ENCODE results near the gene TRPM5. TPM values are rescaled to one million over a fixed set of nuclear protein-coding genes. Genes with fewer than 3 reads are reported as not detected.

TRPM5 gene
- total and polyA plus RNA-seq, 4 donors, result 0.05 TPM; not detected in 3

GRCh38 chr11:2396471-2396870, 47.8 kb downstream of the TRPM5 start:
- Histone ChIP-seq H3K9me3 (ENCODE audit: control insufficient read depth in 4 of 4, low read length in 3 of 4) (no peaks in the 10 kb centered on the region), H3K4me3 (ENCODE audit: low read depth in 1 of 3, low read length in 3 of 3) (no peak overlapping the region), H3K4me1 (ENCODE audit: control insufficient read depth in 4 of 4, insufficient read depth in 4 of 4, low read length in 3 of 4) (peaks cover 3 to 74% (median 41%) of the 10 kb centered on the region in 4 donors), H3K36me3 (ENCODE audit: control insufficient read depth in 4 of 4, insufficient read depth in 3 of 4, low read depth in 1 of 4, low read length in 3 of 4) (peaks cover 14 to 54% (median 21%) of the 10 kb centered on the region in 4 donors), H3K27ac (ENCODE audit: low read depth in 1 of 2, low read length in 2 of 2) (no peak overlapping the region), H3K9ac (ENCODE audit: low read depth in 1 of 2, low read length in 2 of 2) (no peak overlapping the region), H3K27me3 (ENCODE audit: control insufficient read depth in 4 of 4, insufficient read depth in 4 of 4, low read length in 3 of 4) (no peaks in the 10 kb centered on the region)
- TF ChIP-seq TAF1 (conservative IDR thresholded peaks at IDR 0.05), result no peak
- TF ChIP-seq, protein P1, sequence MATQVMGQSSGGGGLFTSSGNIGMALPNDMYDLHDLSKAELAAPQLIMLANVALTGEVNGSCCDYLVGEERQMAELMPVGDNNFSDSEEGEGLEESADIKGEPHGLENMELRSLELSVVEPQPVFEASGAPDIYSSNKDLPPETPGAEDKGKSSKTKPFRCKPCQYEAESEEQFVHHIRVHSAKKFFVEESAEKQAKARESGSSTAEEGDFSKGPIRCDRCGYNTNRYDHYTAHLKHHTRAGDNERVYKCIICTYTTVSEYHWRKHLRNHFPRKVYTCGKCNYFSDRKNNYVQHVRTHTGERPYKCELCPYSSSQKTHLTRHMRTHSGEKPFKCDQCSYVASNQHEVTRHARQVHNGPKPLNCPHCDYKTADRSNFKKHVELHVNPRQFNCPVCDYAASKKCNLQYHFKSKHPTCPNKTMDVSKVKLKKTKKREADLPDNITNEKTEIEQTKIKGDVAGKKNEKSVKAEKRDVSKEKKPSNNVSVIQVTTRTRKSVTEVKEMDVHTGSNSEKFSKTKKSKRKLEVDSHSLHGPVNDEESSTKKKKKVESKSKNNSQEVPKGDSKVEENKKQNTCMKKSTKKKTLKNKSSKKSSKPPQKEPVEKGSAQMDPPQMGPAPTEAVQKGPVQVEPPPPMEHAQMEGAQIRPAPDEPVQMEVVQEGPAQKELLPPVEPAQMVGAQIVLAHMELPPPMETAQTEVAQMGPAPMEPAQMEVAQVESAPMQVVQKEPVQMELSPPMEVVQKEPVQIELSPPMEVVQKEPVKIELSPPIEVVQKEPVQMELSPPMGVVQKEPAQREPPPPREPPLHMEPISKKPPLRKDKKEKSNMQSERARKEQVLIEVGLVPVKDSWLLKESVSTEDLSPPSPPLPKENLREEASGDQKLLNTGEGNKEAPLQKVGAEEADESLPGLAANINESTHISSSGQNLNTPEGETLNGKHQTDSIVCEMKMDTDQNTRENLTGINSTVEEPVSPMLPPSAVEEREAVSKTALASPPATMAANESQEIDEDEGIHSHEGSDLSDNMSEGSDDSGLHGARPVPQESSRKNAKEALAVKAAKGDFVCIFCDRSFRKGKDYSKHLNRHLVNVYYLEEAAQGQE (IDR thresholded peaks at IDR 0.05), result no peak
- TF ChIP-seq SP1 (IDR thresholded peaks at IDR 0.05), result no peak
- TF ChIP-seq FOXA2 (IDR thresholded peaks at IDR 0.05), result no peak
- no peak for TF ChIP-seq RXRA (IDR thresholded peaks at IDR 0.05)
- TF ChIP-seq, protein P2, sequence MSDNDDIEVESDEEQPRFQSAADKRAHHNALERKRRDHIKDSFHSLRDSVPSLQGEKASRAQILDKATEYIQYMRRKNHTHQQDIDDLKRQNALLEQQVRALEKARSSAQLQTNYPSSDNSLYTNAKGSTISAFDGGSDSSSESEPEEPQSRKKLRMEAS (IDR thresholded peaks at IDR 0.05), result no peak
- no peak for TF ChIP-seq FOXA1 (IDR thresholded peaks at IDR 0.05)
- TF ChIP-seq ZBTB33 (IDR thresholded peaks at IDR 0.05), result no peak
- TF ChIP-seq, protein P3, sequence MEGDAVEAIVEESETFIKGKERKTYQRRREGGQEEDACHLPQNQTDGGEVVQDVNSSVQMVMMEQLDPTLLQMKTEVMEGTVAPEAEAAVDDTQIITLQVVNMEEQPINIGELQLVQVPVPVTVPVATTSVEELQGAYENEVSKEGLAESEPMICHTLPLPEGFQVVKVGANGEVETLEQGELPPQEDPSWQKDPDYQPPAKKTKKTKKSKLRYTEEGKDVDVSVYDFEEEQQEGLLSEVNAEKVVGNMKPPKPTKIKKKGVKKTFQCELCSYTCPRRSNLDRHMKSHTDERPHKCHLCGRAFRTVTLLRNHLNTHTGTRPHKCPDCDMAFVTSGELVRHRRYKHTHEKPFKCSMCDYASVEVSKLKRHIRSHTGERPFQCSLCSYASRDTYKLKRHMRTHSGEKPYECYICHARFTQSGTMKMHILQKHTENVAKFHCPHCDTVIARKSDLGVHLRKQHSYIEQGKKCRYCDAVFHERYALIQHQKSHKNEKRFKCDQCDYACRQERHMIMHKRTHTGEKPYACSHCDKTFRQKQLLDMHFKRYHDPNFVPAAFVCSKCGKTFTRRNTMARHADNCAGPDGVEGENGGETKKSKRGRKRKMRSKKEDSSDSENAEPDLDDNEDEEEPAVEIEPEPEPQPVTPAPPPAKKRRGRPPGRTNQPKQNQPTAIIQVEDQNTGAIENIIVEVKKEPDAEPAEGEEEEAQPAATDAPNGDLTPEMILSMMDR (IDR thresholded peaks at IDR 0.05; ENCODE audit: low read depth, low read length, missing input control), result no peak
- no peak for TF ChIP-seq ATF3 (IDR thresholded peaks at IDR 0.05)
- TF ChIP-seq EGR1 (IDR thresholded peaks at IDR 0.05; ENCODE audit: low read depth in 2 of 2), result no peak
- TF ChIP-seq YY1 (IDR thresholded peaks at IDR 0.05), result no peak
- TF ChIP-seq RAD21 (IDR thresholded peaks at IDR 0.05), result no peak
- no peak for TF ChIP-seq GABPA (IDR thresholded peaks at IDR 0.05 in 1 of 2, conservative IDR thresholded peaks at IDR 0.05 in 1 of 2)
- 86% methylated on average over 26 of the region's 26 CpGs for WGBS
- DNase-seq (ENCODE audit: low spot score), result no peak

GRCh38 chr11:2395856-2396255, 48.5 kb downstream of the TRPM5 start:
- Histone ChIP-seq H3K9ac (ENCODE audit: low read depth in 1 of 2, low read length in 2 of 2) (no peak overlapping the region), H3K4me3 (ENCODE audit: low read depth in 1 of 3, low read length in 3 of 3) (no peak overlapping the region), H3K36me3 (ENCODE audit: control insufficient read depth in 4 of 4, insufficient read depth in 3 of 4, low read depth in 1 of 4, low read length in 3 of 4) (peaks cover 14 to 56% (median 24%) of the 10 kb centered on the region in 4 donors), H3K27ac (ENCODE audit: low read depth in 1 of 2, low read length in 2 of 2) (no peak overlapping the region), H3K9me3 (ENCODE audit: control insufficient read depth in 4 of 4, low read length in 3 of 4) (no peaks in the 10 kb centered on the region), H3K27me3 (ENCODE audit: control insufficient read depth in 4 of 4, insufficient read depth in 4 of 4, low read length in 3 of 4) (no peaks in the 10 kb centered on the region), H3K4me1 (ENCODE audit: control insufficient read depth in 4 of 4, insufficient read depth in 4 of 4, low read length in 3 of 4) (peaks cover 1 to 69% (median 38%) of the 10 kb centered on the region in 4 donors)
- WGBS, result 89% methylated on average over 17 of the region's 17 CpGs
- TF ChIP-seq NR2F2 (IDR thresholded peaks at IDR 0.05), result no peak
- no peak for DNase-seq (ENCODE audit: low spot score)

Measured in liver (tissue), 9 donors.